HFF-Myc (cell line): ENCODE results near the gene LPAR3.

Experiments used
- DNase-seq: peaks from one replicate; pipeline ENCODE4 v3.0.0-alpha.2; 2011; ENCODE audit warnings: low read depth; ENCODE audit errors: extremely low read depth
- H3K4me3 ChIP-seq: replicated peaks from 2 replicates; pipeline ENCODE4 v1.5.1; 2011; ENCODE audit warnings: low read depth, mild to moderate bottlenecking, control low read depth, low read length
- TF ChIP-seq, protein P1 (sequence below): IDR thresholded peaks from 2 replicates; pipeline ENCODE4 v1.5.1; 2012; ENCODE audit warnings: mild to moderate bottlenecking, low read depth, low read length, control low read depth; ENCODE audit errors: missing control alignments

The LPAR3 gene

DNA sequence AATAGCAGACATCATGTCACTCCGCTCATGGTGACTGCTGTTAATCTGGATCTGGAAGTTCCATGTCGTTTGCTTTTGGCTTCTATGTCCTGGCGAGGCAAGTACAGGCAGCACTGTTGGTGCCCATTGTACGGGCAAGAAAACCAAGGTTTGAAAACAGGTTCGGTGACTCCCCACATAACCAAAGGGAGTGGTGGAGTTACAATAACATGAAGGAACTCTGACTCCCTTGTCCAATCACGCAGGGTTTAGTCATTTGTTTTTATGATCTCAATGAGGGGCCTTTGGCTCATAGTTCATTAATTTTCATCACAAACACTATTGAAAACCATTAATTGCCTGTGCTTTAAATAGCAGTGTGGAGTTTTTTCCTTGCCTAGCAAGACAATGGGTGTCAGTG is 119.8 kb downstream of the LPAR3 start:
- no peak overlapping the region for H3K4me3 ChIP-seq
- DNase-seq = no peak
- TF ChIP-seq, protein P1, sequence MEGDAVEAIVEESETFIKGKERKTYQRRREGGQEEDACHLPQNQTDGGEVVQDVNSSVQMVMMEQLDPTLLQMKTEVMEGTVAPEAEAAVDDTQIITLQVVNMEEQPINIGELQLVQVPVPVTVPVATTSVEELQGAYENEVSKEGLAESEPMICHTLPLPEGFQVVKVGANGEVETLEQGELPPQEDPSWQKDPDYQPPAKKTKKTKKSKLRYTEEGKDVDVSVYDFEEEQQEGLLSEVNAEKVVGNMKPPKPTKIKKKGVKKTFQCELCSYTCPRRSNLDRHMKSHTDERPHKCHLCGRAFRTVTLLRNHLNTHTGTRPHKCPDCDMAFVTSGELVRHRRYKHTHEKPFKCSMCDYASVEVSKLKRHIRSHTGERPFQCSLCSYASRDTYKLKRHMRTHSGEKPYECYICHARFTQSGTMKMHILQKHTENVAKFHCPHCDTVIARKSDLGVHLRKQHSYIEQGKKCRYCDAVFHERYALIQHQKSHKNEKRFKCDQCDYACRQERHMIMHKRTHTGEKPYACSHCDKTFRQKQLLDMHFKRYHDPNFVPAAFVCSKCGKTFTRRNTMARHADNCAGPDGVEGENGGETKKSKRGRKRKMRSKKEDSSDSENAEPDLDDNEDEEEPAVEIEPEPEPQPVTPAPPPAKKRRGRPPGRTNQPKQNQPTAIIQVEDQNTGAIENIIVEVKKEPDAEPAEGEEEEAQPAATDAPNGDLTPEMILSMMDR = no peak

DNA sequence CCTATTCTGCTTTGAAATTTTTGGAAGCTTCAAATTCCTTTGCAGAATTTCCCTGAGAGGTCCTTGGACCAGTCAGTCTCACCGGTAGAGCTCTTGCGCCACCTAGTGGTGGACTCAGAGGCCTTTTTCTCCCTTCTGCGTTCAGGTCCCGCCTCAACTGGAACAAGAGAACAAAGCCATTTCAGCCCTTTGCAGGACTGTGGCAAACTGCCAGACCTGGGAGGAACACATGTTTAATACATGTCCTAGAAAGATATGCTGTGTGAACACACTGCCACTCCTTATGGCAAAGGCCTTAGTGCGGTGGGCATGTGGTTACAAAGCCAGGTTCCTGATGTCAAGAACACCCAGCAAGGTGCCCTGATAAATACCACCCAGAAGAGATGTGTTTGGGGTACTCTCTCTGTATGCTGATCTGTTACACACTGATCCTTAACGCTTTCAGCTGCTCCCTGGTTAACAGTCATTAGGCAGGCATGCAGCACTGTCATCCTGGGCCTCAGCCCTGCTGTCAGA is 120.5 kb downstream of the LPAR3 start:
- H3K4me3 ChIP-seq = no peak overlapping the region
- TF ChIP-seq, protein P1 = peak; percentile 95
- peak; percentile 82 for DNase-seq

DNA sequence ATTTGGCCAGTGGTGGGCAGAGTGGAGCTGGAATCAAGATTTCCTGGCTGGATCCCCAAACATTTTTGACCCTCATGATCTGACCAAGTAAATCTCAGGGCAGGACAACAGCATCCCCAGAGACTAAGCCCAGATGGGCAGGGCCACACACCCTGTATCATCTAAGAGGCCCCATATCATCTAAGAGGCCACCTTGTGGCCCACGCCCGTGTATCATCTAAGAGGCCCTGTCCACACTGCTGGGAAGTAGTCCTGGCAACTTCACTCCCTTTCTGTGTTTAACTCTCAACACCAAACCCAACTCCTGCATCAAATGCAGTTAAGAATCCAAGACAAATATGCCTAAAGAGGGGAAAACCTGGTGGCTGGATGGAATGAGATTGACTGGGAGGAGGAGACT is 121.1 kb downstream of the LPAR3 start:
- TF ChIP-seq, protein P1 = no peak
- H3K4me3 ChIP-seq = no peak overlapping the region
- no peak for DNase-seq

DNA sequence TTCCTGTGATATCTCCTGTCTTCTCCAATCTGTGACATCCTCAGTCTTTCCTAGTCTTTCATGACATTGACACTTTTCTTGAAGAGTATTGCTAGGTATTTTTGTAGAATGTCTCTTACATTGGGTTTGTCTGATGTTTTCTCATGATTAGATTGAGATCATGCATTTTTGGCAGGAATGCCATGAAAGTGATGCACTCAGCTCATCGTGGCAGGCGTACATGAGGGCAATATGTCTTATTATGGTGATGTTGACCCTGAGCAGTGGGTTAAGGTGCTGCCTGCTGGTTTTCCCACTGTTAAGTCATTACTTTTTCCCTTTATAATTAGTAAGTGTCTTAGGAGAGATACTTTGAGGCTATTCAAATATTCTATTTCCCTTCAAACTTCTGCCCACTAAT is 122.5 kb downstream of the LPAR3 start:
- TF ChIP-seq, protein P1 = no peak
- H3K4me3 ChIP-seq = no peak overlapping the region
- DNase-seq = no peak

DNA sequence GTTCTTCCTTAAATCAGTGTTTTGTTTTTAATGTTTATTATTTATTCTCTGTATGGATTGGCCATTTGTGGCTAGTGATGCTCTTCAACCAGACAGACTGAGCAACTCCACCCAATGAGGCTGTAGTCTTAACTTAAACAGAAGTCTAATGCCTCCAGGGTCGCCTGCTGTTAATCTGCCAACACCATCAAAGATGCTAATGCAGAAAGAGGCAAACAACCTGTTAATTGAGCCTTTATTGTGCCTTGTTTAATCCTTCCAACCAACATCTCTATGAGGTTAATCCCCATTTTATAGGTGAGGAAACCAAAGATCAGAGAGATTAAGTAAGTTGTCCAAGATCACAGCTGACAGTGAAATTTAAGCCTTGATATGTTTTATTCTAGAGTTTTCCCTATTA is 123.4 kb downstream of the LPAR3 start:
- H3K4me3 ChIP-seq = no peak overlapping the region
- DNase-seq = no peak
- TF ChIP-seq, protein P1 = no peak

DNA sequence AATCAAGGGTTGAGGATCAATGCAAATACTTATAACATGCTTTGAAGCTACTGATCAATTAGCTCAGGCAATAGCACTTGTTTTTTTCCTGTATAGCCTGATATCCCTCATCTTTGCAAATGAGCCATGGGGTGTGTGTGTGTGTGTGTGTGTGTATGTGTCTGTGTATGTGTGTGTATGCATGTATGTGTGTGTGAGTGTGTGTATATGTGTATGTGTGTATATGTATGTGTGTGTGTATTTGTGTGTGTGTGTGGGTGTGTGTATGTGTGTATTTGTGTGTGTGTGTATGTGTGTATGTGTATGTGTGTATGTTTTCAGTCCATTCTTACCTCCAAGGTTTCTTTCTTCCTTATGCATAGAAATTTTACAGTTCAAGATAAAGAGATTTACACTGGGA is 124.4 kb downstream of the LPAR3 start:
- H3K4me3 ChIP-seq = no peak overlapping the region
- TF ChIP-seq, protein P1 = no peak
- no peak for DNase-seq
